Kidney (tissue), 14 donors: Measurements from ENCODE around the gene SLC11A1. TPM values are rescaled to one million over a fixed set of nuclear protein-coding genes. Genes with fewer than 3 reads are reported as not detected.

Experiments
- DNase-seq, 5 donors: peaks; one replicate each; pipeline ENCODE4 v3.0.0-alpha.2; 2013 to 2020
- FAIRE-seq: peaks from 2 replicates; lab custom pipeline; 2012; peaks lifted over from hg19 to GRCh38; lab: Jason Lieb, UNC
- H3K27ac ChIP-seq, 2 donors: one replicate each; pipeline ENCODE4 v1.7.0; 2013; ENCODE audit warnings: low read depth in 2 of 2, low read length in 2 of 2, inconsistent platforms in 1 of 2
- H3K27me3 ChIP-seq: one replicate; pipeline ENCODE4 v1.7.1; 2013; ENCODE audit warnings: low read length, inconsistent platforms; ENCODE audit not compliant: control insufficient read depth, insufficient read depth
- H3K36me3 ChIP-seq, 3 donors: one replicate each; pipeline versions ENCODE4 v1.7.0 to v1.7.1; 2013; ENCODE audit warnings: low read length in 3 of 3, control low read depth in 1 of 3, inconsistent platforms in 1 of 3; ENCODE audit not compliant: insufficient read depth in 3 of 3, control insufficient read depth in 2 of 3
- H3K4me1 ChIP-seq, 3 donors: one replicate each; pipeline versions ENCODE4 v1.7.0 to v1.7.1; 2013; ENCODE audit warnings: low read length in 3 of 3, inconsistent platforms in 1 of 3, low read depth in 1 of 3; ENCODE audit not compliant: control insufficient read depth in 2 of 3, insufficient read depth in 2 of 3
- H3K4me3 ChIP-seq, 3 donors: one replicate each; pipeline versions ENCODE4 v1.7.0 to v1.8.1; 2013; ENCODE audit warnings: low read length in 3 of 3, control low read depth in 1 of 3, inconsistent platforms in 1 of 3
- H3K9ac ChIP-seq, 3 donors: one replicate each; pipeline versions ENCODE4 v1.7.0 to v1.7.1; 2013; ENCODE audit warnings: low read length in 3 of 3, control low read depth in 1 of 3, inconsistent platforms in 1 of 3
- H3K9me3 ChIP-seq, 3 donors: one replicate each; pipeline versions ENCODE4 v1.7.0 to v1.7.1; 2013; ENCODE audit warnings: low read length in 3 of 3, control low read depth in 1 of 3, inconsistent platforms in 1 of 3; ENCODE audit not compliant: control insufficient read depth in 2 of 3, insufficient read depth in 1 of 3
- CTCF ChIP-seq: IDR thresholded peaks from 3 replicates; pipeline ENCODE4 v1.5.1; 2012; ENCODE audit warnings: mild to moderate bottlenecking, moderate library complexity, borderline replicate concordance; ENCODE audit not compliant: insufficient read depth; ENCODE audit errors: extremely low read depth
- intact Hi-C: fragments of 100-400 bp; cut with DNase I; formaldehyde crosslinking; loops from one replicate; pipeline ENCODE4 v1.11.1; 2022
- polyA plus RNA-seq: library from polyadenylated mRNA; stranded (reverse); fragments of 350-450 nt; fragmentation: Illumina TruSeq; extraction: RNeasy Lipid Tissue Mini Kit (QIAGEN cat#74804); gene quantifications from one replicate; pipeline ENCODE4 v1.2.3, GENCODE V29; 2014; ENCODE audit warnings: low read depth, low replicate concordance; ENCODE audit not compliant: insufficient read depth
- total RNA-seq: library from RNA; stranded (reverse); fragmentation: NEBNext Ultra II Directional; extraction: Animal tissue kit (Norgen Biotek cat#: 25700); gene quantifications from one replicate; pipeline ENCODE4 v1.2.1, GENCODE V29; 2021
- donor health status: control.
- donor health status: control.
- donor health status: control.
- donor health status: control.
- donor health status: control.
- donor health status: DM: yes; HTN: yes; CAD: no.
- donor health status: Normal renal cell carcinoma (clear cell type).

Gene SLC11A1
- total and polyA plus RNA-seq, 2 donors from 2014 or later: 1.2 to 37.6 TPM

DNA sequence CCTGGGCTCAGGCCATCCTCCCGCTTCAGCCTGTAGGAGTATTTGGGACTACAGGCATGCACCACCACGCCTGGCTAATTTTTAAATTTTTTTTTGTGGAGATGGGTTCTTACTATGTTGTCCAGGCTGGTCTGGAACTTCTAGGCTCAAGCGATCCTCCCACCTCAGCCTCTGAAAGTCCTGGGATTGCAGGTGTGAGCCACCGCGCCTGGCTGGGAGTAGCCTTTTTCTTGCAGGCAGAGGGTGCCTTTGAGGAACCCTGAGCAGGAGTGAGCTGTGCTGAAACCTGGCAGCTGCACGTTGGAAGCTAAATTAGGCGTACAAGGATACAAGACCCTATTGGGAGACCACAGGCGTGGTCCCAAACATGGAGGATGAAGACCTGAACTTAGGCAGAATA lies 25.6 kb downstream of the SLC11A1 start:
- TF ChIP-seq CTCF: no peak
- H3K27ac ChIP-seq: no peak overlapping the region
- intact Hi-C loops: no loop called here
- no peak overlapping the region for H3K9ac ChIP-seq
- H3K4me3 ChIP-seq: no peak overlapping the region
- H3K9me3 ChIP-seq: no peaks in the 10 kb centered on the region
- peak in 1 of 5 donors; percentile 58 for DNase-seq
- no peaks in the 10 kb centered on the region for H3K27me3 ChIP-seq
- H3K4me1 ChIP-seq: peaks cover 2 to 19% (median 14%) of the 10 kb centered on the region in 3 donors
- peaks cover 0 to 9% (median 0%) of the 10 kb centered on the region in 3 donors for H3K36me3 ChIP-seq
- FAIRE-seq: no peak

GRCh38 chr2:218418321-218418716 lies 36.2 kb downstream of the SLC11A1 start:
- Histone ChIP-seq H3K27ac (no peak overlapping the region), H3K4me1 (no peaks in the 10 kb centered on the region), H3K9ac (no peak overlapping the region), H3K9me3 (no peaks in the 10 kb centered on the region), H3K4me3 (no peak overlapping the region), H3K36me3 (no peaks in the 10 kb centered on the region), H3K27me3 (no peaks in the 10 kb centered on the region)
- no peak for TF ChIP-seq CTCF
- no peak for FAIRE-seq
- DNase-seq: peak in 1 of 5 donors; percentile 42
- intact Hi-C loops: no loop called here

GRCh38 chr2:218418717-218419458 lies 36.8 kb downstream of the SLC11A1 start, which contains the start of gene VIL1:
Gene VIL1 (plus strand): TSS chr2:218419123. CDS start chr2:218423779, 4,656 bp downstream.
- peak within 1 kb of the TSS in 1 of 3 donors; percentile 52 for H3K4me3 ChIP-seq
- peak within 1 kb of the TSS in 1 of 2 donors; percentile 32 for H3K27ac ChIP-seq
- no peak for TF ChIP-seq CTCF
- no peaks in the 10 kb centered on the region for H3K36me3 ChIP-seq
- DNase-seq (peak in 3 of 5 donors; percentile 15 to 59 (median 55)), FAIRE-seq (no peak)
- no peaks in the 10 kb centered on the region for H3K9me3 ChIP-seq
- H3K4me1 ChIP-seq: no peaks in the 10 kb centered on the region
- intact Hi-C loops: no loop called here
- no peaks in the 10 kb centered on the region for H3K27me3 ChIP-seq
- H3K9ac ChIP-seq: peak within 1 kb of the TSS in 1 of 3 donors; percentile 26
